Bronchial epithelial cell (primary cell): ENCODE data around the gene MAST4. TPM values are rescaled to one million over a fixed set of nuclear protein-coding genes. Genes with fewer than 3 reads are reported as not detected.
A peak's percentile ranks its signal among the peaks of the same experiment; 100 is the strongest.

ENCODE experiments used
- DNase-seq: peaks from one replicate; pipeline ENCODE4 v3.0.0-alpha.2; 2010; ENCODE audit warnings: low read depth
- FAIRE-seq: peaks from 2 replicates; lab custom pipeline; 2011; peaks lifted over from hg19 to GRCh38; lab: Jason Lieb, UNC
- H3K27me3 ChIP-seq: 2 replicates; pipeline ENCODE4 v1.5.1; 2011; ENCODE audit warnings: low read length; ENCODE audit not compliant: control insufficient read depth, insufficient read depth
- H3K36me3 ChIP-seq: 2 replicates; pipeline ENCODE4 v1.5.1; 2011; ENCODE audit warnings: low read length; ENCODE audit not compliant: control insufficient read depth, insufficient read depth
- H3K4me3 ChIP-seq: 2 replicates; pipeline ENCODE4 v1.5.1; 2011; ENCODE audit warnings: mild to moderate bottlenecking, low read depth, low read length, control low read depth
- CTCF ChIP-seq: IDR thresholded peaks from 2 replicates; pipeline ENCODE4 v1.5.1; 2011; ENCODE audit warnings: mild to moderate bottlenecking, moderate library complexity, low read length, control low read depth, inconsistent platforms; ENCODE audit not compliant: insufficient read depth, severe bottlenecking
- total RNA-seq: library from RNA; depleted of rRNA; stranded (reverse); fragments of >200 nt; gene quantifications from 2 replicates; pipeline ENCODE4 v1.2.1, GENCODE V29; 2014

The MAST4 gene
- total RNA-seq, 1 donor from 2014 or later = 10.3 TPM

DNA sequence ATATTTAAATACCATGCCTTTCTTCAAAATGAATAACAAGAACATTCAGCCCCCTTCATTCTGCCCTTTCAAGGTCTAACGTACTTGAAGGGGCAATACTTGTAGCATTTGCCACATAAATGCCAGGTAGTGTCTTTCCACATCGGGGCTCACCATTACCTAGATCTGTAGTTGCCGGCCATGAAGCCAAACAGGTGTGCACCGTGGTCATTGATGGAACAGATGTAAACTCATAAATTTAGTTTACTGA is 407.4 kb downstream of the MAST4 start:
- TF ChIP-seq CTCF = no peak
- no peaks in the 10 kb centered on the region for H3K27me3 ChIP-seq
- no peak for FAIRE-seq

GRCh38 chr5:67003935-67004729 is 407.9 kb downstream of the MAST4 start:
- peak overlapping the region; percentile 56 for H3K4me3 ChIP-seq
- TF ChIP-seq CTCF = no peak
- FAIRE-seq = no peak
- DNase-seq = peak; percentile 92
- no peaks in the 10 kb centered on the region for H3K36me3 ChIP-seq
- H3K27me3 ChIP-seq = no peaks in the 10 kb centered on the region

More for the DNA sequence above, 407.4 kb downstream of the MAST4 start:
- H3K36me3 ChIP-seq = no peaks in the 10 kb centered on the region
- peak overlapping the region; percentile 56 for H3K4me3 ChIP-seq
- no peak for DNase-seq

GRCh38 chr5:67004730-67005350 is 408.6 kb downstream of the MAST4 start:
- FAIRE-seq (no peak), DNase-seq (no peak)
- H3K27me3 ChIP-seq = no peaks in the 10 kb centered on the region
- H3K4me3 ChIP-seq = peak overlapping the region; percentile 56
- no peak for TF ChIP-seq CTCF
- H3K36me3 ChIP-seq = no peaks in the 10 kb centered on the region

GRCh38 chr5:67005737-67006499 is 409.7 kb downstream of the MAST4 start:
- no peak for TF ChIP-seq CTCF
- Histone ChIP-seq H3K36me3 (no peaks in the 10 kb centered on the region), H3K27me3 (no peaks in the 10 kb centered on the region), H3K4me3 (peak overlapping the region; percentile 56)
- FAIRE-seq (no peak), DNase-seq (no peak)

DNA sequence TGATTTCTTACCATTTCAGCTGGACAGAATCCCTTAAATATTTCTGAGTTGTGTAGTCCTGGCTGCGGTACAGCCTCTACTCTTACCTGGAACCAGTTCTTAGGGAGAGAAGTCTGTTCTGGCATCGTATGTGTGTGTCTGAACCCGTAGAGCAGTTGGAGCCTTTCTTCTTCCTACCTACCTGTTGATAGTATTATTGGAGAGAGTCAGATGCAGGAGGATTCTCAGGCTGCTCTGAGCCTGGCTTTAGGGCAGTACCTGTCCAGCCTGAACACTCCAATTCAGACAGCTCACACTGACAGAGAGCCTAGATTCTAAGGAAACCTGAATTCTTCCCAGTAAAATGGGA is 410.3 kb downstream of the MAST4 start:
- Histone ChIP-seq H3K27me3 (no peaks in the 10 kb centered on the region), H3K36me3 (no peaks in the 10 kb centered on the region), H3K4me3 (peak overlapping the region; percentile 56)
- FAIRE-seq (no peak), DNase-seq (no peak)
- no peak for TF ChIP-seq CTCF
